HL-60 (cell line): ENCODE data around the gene OPHN1.

Source experiments
- DNase-seq, 2 experiments: peaks; one replicate each; pipeline ENCODE4 v3.0.0-alpha.2; 2010 to 2020; ENCODE audit warnings: low read depth in 1 of 2, low spot score in 1 of 2
- H3K27ac ChIP-seq: fragments of 250-450 bp; sonication (Bioruptor Pico); replicated peaks from 2 replicates; pipeline ENCODE4 v1.5.1; 2020; ENCODE audit warnings: mild to moderate bottlenecking, moderate library complexity
- H3K27me3 ChIP-seq: fragments of 250-450 bp; sonication (Bioruptor Pico); 2 replicates; pipeline ENCODE4 v1.5.1; 2021; ENCODE audit warnings: mild to moderate bottlenecking, moderate library complexity; ENCODE audit not compliant: insufficient read depth, poor library complexity, severe bottlenecking
- H3K4me3 ChIP-seq: replicated peaks from 2 replicates; pipeline ENCODE4 v1.5.1; 2011; ENCODE audit warnings: mild to moderate bottlenecking, control low read depth, low read length; ENCODE audit not compliant: insufficient read depth
- CTCF ChIP-seq: IDR thresholded peaks from one replicate; pipeline ENCODE4 v1.5.1; 2011; ENCODE audit warnings: low read length, control low read depth, inconsistent platforms; ENCODE audit not compliant: insufficient read depth
- GABPA ChIP-seq: IDR thresholded peaks from 2 replicates; pipeline ENCODE4 v1.6.1; 2012; ENCODE audit warnings: low read depth
- POLR2AphosphoS5 ChIP-seq: IDR thresholded peaks from 2 replicates; pipeline ENCODE4 v1.6.1; 2012; ENCODE audit warnings: low read depth
- SPI1 ChIP-seq: IDR thresholded peaks from 2 replicates; pipeline ENCODE4 v1.6.1; 2012; ENCODE audit warnings: low read depth, mild to moderate bottlenecking, borderline replicate concordance
- TF ChIP-seq, protein P1 (sequence below): IDR thresholded peaks from 2 replicates; pipeline ENCODE4 v1.6.1; 2012; ENCODE audit warnings: low read depth; ENCODE audit not compliant: insufficient replicate concordance

OPHN1 gene

GRCh38 chrX:68428431-68428830, 4.9 kb downstream of the OPHN1 start:
- Histone ChIP-seq H3K27me3 (no peaks in the 10 kb centered on the region), H3K4me3 (no peak overlapping the region), H3K27ac (no peak overlapping the region)
- DNase-seq = no peak
- TF ChIP-seq SPI1 (no peak), CTCF (no peak), GABPA (no peak)

DNA sequence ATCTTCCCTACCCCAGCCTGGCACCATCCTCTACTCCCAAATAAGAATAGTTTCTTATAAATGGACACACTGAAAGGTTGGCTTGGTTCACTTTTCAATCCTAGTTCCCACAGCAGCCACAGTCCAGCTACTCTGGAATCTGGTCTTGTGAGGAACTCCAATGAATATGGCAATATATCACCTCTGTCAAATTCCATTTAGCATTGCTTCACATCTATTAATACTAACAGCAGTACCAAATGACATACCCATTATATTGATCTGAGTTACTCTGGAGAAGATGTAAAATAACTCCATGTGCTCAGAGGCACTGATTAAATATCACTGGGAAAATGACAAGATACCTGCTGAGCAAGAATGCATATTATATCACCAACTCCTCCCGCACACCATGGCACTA, 8.6 kb downstream of the OPHN1 start:
- DNase-seq = no peak
- Histone ChIP-seq H3K4me3 (no peak overlapping the region), H3K27me3 (no peaks in the 10 kb centered on the region), H3K27ac (no peak overlapping the region)
- no peak for TF ChIP-seq CTCF

DNA sequence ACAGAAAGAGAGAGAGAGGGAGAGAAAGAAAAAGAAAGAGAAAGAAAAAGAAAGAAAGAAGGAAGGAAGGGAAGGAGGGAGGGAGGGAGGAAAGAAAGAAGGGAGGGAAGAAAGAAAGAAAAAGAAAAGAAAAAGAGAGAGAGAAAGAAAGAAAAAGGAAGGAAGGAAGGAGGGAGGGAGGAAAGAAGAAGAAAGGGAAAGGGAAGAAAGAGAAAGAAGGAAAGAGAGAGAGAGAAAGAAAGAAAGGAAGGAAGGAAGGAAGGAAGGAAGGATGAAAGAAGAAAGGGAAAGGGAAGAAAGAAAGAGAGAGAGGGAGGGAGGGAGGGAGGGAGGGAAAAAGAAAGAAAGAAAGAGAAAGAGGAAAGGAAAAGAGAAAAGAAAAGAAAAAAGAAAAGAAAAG, 10.8 kb downstream of the OPHN1 start:
- no peak for DNase-seq
- no peak for TF ChIP-seq POLR2AphosphoS5
- no peak for TF ChIP-seq GABPA
- TF ChIP-seq SPI1 = no peak
- TF ChIP-seq, protein P1, sequence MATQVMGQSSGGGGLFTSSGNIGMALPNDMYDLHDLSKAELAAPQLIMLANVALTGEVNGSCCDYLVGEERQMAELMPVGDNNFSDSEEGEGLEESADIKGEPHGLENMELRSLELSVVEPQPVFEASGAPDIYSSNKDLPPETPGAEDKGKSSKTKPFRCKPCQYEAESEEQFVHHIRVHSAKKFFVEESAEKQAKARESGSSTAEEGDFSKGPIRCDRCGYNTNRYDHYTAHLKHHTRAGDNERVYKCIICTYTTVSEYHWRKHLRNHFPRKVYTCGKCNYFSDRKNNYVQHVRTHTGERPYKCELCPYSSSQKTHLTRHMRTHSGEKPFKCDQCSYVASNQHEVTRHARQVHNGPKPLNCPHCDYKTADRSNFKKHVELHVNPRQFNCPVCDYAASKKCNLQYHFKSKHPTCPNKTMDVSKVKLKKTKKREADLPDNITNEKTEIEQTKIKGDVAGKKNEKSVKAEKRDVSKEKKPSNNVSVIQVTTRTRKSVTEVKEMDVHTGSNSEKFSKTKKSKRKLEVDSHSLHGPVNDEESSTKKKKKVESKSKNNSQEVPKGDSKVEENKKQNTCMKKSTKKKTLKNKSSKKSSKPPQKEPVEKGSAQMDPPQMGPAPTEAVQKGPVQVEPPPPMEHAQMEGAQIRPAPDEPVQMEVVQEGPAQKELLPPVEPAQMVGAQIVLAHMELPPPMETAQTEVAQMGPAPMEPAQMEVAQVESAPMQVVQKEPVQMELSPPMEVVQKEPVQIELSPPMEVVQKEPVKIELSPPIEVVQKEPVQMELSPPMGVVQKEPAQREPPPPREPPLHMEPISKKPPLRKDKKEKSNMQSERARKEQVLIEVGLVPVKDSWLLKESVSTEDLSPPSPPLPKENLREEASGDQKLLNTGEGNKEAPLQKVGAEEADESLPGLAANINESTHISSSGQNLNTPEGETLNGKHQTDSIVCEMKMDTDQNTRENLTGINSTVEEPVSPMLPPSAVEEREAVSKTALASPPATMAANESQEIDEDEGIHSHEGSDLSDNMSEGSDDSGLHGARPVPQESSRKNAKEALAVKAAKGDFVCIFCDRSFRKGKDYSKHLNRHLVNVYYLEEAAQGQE = no peak
- no peak for TF ChIP-seq CTCF
- Histone ChIP-seq H3K27ac (no peak overlapping the region), H3K4me3 (no peak overlapping the region), H3K27me3 (no peaks in the 10 kb centered on the region)

GRCh38 chrX:68421636-68422035, 11.7 kb downstream of the OPHN1 start:
- DNase-seq = no peak
- TF ChIP-seq POLR2AphosphoS5 = no peak
- TF ChIP-seq GABPA = no peak
- TF ChIP-seq SPI1 = no peak
- no peak overlapping the region for H3K4me3 ChIP-seq
- H3K27ac ChIP-seq = no peak overlapping the region
- H3K27me3 ChIP-seq = no peaks in the 10 kb centered on the region

DNA sequence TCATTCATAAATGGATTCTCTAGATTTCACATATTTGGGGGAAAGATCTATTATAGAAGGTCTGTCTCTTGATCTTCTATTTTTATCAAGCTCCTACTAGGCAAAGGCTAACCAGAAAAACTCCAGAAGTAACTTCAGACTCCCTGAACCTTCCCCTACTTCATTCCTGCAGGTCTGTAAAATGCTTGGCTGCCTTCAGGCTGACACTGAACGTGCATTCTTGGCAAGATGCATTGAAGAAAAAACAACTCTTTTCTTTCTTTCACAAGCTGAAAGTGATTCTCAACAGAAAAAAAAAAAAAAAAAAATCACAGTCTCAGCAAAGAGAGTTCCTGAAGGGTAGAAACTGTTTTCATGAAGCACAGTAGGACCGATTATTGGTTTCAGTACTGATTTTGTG, 12.7 kb downstream of the OPHN1 start:
- TF ChIP-seq POLR2AphosphoS5 (no peak), CTCF (no peak), GABPA (no peak), SPI1 (no peak)
- TF ChIP-seq, protein P1 = no peak
- H3K27ac ChIP-seq = no peak overlapping the region; the same call in 1 of the 2 replicates
- no peak for DNase-seq
- no peak overlapping the region for H3K4me3 ChIP-seq
- H3K27me3 ChIP-seq = no peaks in the 10 kb centered on the region
